Endothelial cell of umbilical vein (primary cell): ENCODE results near the gene TRMT61B. TPM values are rescaled to one million over a fixed set of nuclear protein-coding genes. Genes with fewer than 3 reads are reported as not detected.

Experiments
- BruUV-seq: library from RNA; stranded (reverse); fragments of 400-500 nt; replicated peaks from 2 replicates; lab custom pipeline; 2021; lab: Mats Ljungman, UMichigan
- CTCF ChIA-PET: fragments of 300-600, 350-600 bp; sonication (Branson Sonifier 250); formaldehyde crosslinking; loops from one replicate; lab custom pipeline; 2021; ENCODE audit warnings: antibody characterized with exemption, inconsistent platforms; lab: Charles Lee
- POLR2A ChIA-PET: fragments of 300-600, 350-600 bp; sonication (Branson Sonifier 250); formaldehyde crosslinking; loops from one replicate; lab custom pipeline; 2021; ENCODE audit warnings: antibody characterized with exemption, inconsistent platforms; lab: Charles Lee
- DNase-seq: peaks from one replicate; pipeline ENCODE4 v3.0.0-alpha.2; 2011; ENCODE audit warnings: low read depth, low spot score
- FAIRE-seq: peaks from 2 replicates; lab custom pipeline; 2011; peaks lifted over from hg19 to GRCh38; lab: Jason Lieb, UNC
- H2AFZ ChIP-seq: 2 replicates; pipeline ENCODE4 v1.6.0; 2012; ENCODE audit warnings: low read depth, low read length, control low read depth, inconsistent platforms
- H3K27ac ChIP-seq: 2 replicates; pipeline ENCODE4 v1.5.1; 2011; ENCODE audit warnings: low read depth, mild to moderate bottlenecking, control low read depth, low read length, moderate library complexity; ENCODE audit not compliant: insufficient read depth
- H3K27me3 ChIP-seq, 2 experiments: 2 replicates each; pipeline versions ENCODE4 v1.6.0 to v1.6.1; 2011; ENCODE audit warnings: low read length in 2 of 2, mixed read lengths in 1 of 2; ENCODE audit not compliant: control insufficient read depth in 2 of 2, insufficient read depth in 2 of 2
- H3K36me3 ChIP-seq, 2 experiments: 2 replicates in 1 of 2; 3 replicates in 1 of 2; pipeline ENCODE4 v1.5.1; 2011; ENCODE audit warnings: low read length in 2 of 2, mild to moderate bottlenecking in 1 of 2, moderate library complexity in 1 of 2; ENCODE audit not compliant: control insufficient read depth in 2 of 2, insufficient read depth in 2 of 2; ENCODE audit errors: extremely low read depth in 1 of 2
- H3K4me1 ChIP-seq: 3 replicates; pipeline ENCODE4 v1.5.1; 2011; ENCODE audit warnings: mild to moderate bottlenecking, low read length; ENCODE audit not compliant: control insufficient read depth, insufficient read depth; ENCODE audit errors: extremely low read depth
- H3K4me2 ChIP-seq: 2 replicates; pipeline ENCODE4 v1.6.1; 2011; ENCODE audit warnings: low read length, control low read depth, mixed read lengths; ENCODE audit not compliant: insufficient read depth
- H3K4me3 ChIP-seq, 3 experiments: fragments of 200-600 bp in 1 of 3; sonication (generic), shearing (Covaris generic) in 1 of 3; replicated peaks in 1 of 3; 2 replicates each; pipeline ENCODE4 v1.5.1; 2011 to 2016; ENCODE audit warnings: control low read depth in 3 of 3, low read length in 3 of 3, mild to moderate bottlenecking in 2 of 3, inconsistent platforms in 1 of 3, low read depth in 1 of 3, moderate library complexity in 1 of 3; ENCODE audit not compliant: insufficient read depth in 1 of 3
- H3K79me2 ChIP-seq: 2 replicates; pipeline ENCODE4 v1.6.0; 2012; ENCODE audit warnings: low read length, inconsistent platforms; ENCODE audit not compliant: control insufficient read depth, insufficient read depth
- H3K9ac ChIP-seq: replicated peaks from 2 replicates; pipeline ENCODE3; 2011; ENCODE audit warnings: low read length, control low read depth; ENCODE audit not compliant: insufficient read depth; ENCODE audit errors: extremely low read depth
- H3K9me1 ChIP-seq: replicated peaks from 3 replicates; pipeline ENCODE4 v1.6.0; 2011; ENCODE audit warnings: mild to moderate bottlenecking, low read length; ENCODE audit not compliant: control insufficient read depth, insufficient read depth; ENCODE audit errors: extremely low read depth
- H3K9me3 ChIP-seq: replicated peaks from 2 replicates; pipeline ENCODE4 v1.5.1; 2012; ENCODE audit warnings: low read length, inconsistent platforms; ENCODE audit not compliant: control insufficient read depth, insufficient read depth
- H4K20me1 ChIP-seq: replicated peaks from 2 replicates; pipeline ENCODE3; 2011; ENCODE audit warnings: mild to moderate bottlenecking, low read length; ENCODE audit not compliant: control insufficient read depth, insufficient read depth; ENCODE audit errors: extremely low read depth
- EZH2 ChIP-seq: IDR thresholded peaks from 2 replicates; pipeline ENCODE4 v1.6.1; 2012; ENCODE audit warnings: borderline replicate concordance, low read depth, mild to moderate bottlenecking, moderate library complexity, low read length, inconsistent platforms; ENCODE audit not compliant: severe bottlenecking
- FOS ChIP-seq: IDR thresholded peaks from 2 replicates; pipeline ENCODE4 v1.6.1; 2011; ENCODE audit warnings: mild to moderate bottlenecking, low read length, moderate library complexity, borderline replicate concordance; ENCODE audit not compliant: insufficient read depth
- GATA2 ChIP-seq: IDR thresholded peaks from 2 replicates; pipeline ENCODE4 v1.7.0; 2011; ENCODE audit warnings: low read depth, mild to moderate bottlenecking, moderate library complexity, mixed read lengths, low read length; ENCODE audit not compliant: insufficient read length, insufficient read depth
- JUN ChIP-seq: IDR thresholded peaks from 2 replicates; pipeline ENCODE4 v1.6.1; 2011; ENCODE audit warnings: borderline replicate concordance, low read depth; ENCODE audit not compliant: insufficient read length, insufficient read depth
- MYC ChIP-seq: IDR thresholded peaks from one replicate; pipeline ENCODE4 v1.6.1; 2011; ENCODE audit warnings: mild to moderate bottlenecking, low read depth, low read length
- POLR2A ChIP-seq: IDR thresholded peaks from 2 replicates; pipeline ENCODE4 v1.6.1; 2012; ENCODE audit warnings: low read depth, mild to moderate bottlenecking, control low read depth, low read length
- POLR2AphosphoS5 ChIP-seq: IDR thresholded peaks from 2 replicates; pipeline ENCODE4 v1.6.1; 2012; ENCODE audit warnings: low read depth, mild to moderate bottlenecking, control low read depth, low read length, moderate library complexity; ENCODE audit not compliant: insufficient read depth
- dilution Hi-C: fragments of 300-500 bp; cut with MboI; formaldehyde crosslinking; loops from one replicate; pipeline ENCODE4 v1.15.0; 2019; ENCODE audit warnings: low sequenced_read_pairs; ENCODE audit not compliant: extremely low pct_ligation_motif_present
- intact Hi-C: fragments of 100-400 bp; cut with micrococcal nuclease; formaldehyde crosslinking; loops from one replicate; pipeline ENCODE4 v1.10.0; 2022
- polyA plus RNA-seq, 4 experiments: library from polyadenylated mRNA; depleted of rRNA in 3 of 4; stranded (reverse) in 3 of 4; unstranded in 1 of 4; fragments of >200 nt; gene quantifications; 2 replicates each; pipeline versions ENCODE4 v1.2.1 to v1.2.3, GENCODE V29; 2011 to 2012; ENCODE audit warnings: missing spikeins in 1 of 4
- total RNA-seq: library from RNA; stranded (reverse); gene quantifications from 2 replicates; pipeline ENCODE4 v1.2.3, GENCODE V29; 2021
- TF ChIP-seq, protein P1 (sequence below): IDR thresholded peaks from 2 replicates; pipeline ENCODE4 v1.6.1; 2011; ENCODE audit not compliant: insufficient read depth, insufficient read length
- TF ChIP-seq, protein P2 (sequence below), 2 donors: IDR thresholded peaks; 1 replicate in 1 of 2; 2 replicates in 1 of 2; pipeline ENCODE4 v1.5.1; 2011; ENCODE audit warnings: low read length in 2 of 2, mild to moderate bottlenecking in 2 of 2, moderate library complexity in 2 of 2, control low read depth in 1 of 2, inconsistent platforms in 1 of 2, low read depth in 1 of 2; ENCODE audit not compliant: insufficient read depth in 1 of 2; ENCODE audit errors: extremely low read depth in 1 of 2

TRMT61B gene
- total and polyA plus RNA-seq, 2 donors (not counting 3 experiments of a cell fraction or from before 2014, with no cell fraction given): 4.6 to 13.6 TPM

DNA sequence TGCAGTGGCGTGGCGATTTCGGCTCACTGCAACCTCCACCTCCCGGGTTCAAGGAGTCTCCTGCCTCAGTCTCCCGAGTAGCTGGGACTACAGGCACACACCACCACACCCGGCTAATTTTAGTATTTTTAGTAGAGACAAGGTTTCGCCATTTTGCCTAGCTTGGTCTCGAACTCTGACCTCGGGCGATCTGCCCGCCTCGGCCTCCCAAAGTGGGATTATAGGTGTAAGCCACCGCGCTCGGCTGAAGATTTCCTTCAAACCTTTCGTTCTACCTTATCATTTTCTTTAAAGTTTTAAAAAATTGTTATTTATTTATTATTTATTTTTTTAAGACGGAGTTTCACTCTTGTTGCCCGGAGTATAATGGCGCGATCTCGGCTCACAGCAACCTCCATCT lies 23.4 kb upstream of the TRMT61B start:
- no peaks in the 10 kb centered on the region for H3K9me1 ChIP-seq
- no peak for DNase-seq
- no TSS peak for BruUV-seq

DNA sequence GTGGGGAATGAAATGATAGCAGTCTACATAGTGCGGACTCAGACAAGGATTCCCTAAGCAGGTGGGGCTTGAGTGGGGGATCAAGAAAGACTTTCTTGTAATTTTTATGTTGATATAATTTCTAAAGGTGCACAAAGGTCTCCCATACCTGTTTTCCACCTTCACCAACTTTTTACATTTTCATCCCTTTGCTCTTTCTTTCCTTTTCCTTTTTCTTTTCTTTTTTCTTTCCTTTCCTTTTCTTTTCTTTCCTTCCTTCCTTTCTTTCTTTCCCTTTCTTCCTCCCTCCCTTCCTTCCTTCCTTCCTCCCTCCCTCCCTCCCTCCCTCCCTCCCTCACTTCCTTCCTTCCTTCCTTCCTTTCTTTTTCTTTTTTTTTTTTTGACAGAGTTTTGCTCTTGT lies 10.1 kb upstream of the TRMT61B start:
- DNase-seq (no peak), FAIRE-seq (no peak)
- no peak overlapping the region for H3K4me2 ChIP-seq
- no peak overlapping the region for H3K27ac ChIP-seq
- TF ChIP-seq GATA2 (no peak), POLR2A (no peak), EZH2 (no peak), POLR2AphosphoS5 (no peak), FOS (no peak), MYC (no peak), JUN (no peak)
- TF ChIP-seq, protein P1, sequence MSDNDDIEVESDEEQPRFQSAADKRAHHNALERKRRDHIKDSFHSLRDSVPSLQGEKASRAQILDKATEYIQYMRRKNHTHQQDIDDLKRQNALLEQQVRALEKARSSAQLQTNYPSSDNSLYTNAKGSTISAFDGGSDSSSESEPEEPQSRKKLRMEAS: no peak
- TF ChIP-seq, protein P2, sequence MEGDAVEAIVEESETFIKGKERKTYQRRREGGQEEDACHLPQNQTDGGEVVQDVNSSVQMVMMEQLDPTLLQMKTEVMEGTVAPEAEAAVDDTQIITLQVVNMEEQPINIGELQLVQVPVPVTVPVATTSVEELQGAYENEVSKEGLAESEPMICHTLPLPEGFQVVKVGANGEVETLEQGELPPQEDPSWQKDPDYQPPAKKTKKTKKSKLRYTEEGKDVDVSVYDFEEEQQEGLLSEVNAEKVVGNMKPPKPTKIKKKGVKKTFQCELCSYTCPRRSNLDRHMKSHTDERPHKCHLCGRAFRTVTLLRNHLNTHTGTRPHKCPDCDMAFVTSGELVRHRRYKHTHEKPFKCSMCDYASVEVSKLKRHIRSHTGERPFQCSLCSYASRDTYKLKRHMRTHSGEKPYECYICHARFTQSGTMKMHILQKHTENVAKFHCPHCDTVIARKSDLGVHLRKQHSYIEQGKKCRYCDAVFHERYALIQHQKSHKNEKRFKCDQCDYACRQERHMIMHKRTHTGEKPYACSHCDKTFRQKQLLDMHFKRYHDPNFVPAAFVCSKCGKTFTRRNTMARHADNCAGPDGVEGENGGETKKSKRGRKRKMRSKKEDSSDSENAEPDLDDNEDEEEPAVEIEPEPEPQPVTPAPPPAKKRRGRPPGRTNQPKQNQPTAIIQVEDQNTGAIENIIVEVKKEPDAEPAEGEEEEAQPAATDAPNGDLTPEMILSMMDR (IDR thresholded peaks at IDR 0.05; ENCODE audit: extremely low read depth in 1 of 2, insufficient read depth in 1 of 2, low read depth in 1 of 2, low read length in 2 of 2): no peak
- no peaks in the 10 kb centered on the region for H3K4me1 ChIP-seq
- intact Hi-C loops (no loop called here), dilution Hi-C loops (no loop called here)
- peaks cover 8 to 11% of the 10 kb centered on the region in 2 experiments for H3K27me3 ChIP-seq
- no peak overlapping the region for H3K4me3 ChIP-seq
- no peaks in the 10 kb centered on the region for H4K20me1 ChIP-seq
- no peaks in the 10 kb centered on the region for H3K79me2 ChIP-seq
- POLR2A ChIA-PET: no interaction called here
- no peak overlapping the region for H2AFZ ChIP-seq
- no peaks in the 10 kb centered on the region for H3K9me3 ChIP-seq
- no peaks in the 10 kb centered on the region for H3K9me1 ChIP-seq
- CTCF ChIA-PET: no interaction called here
- no peaks in the 10 kb centered on the region for H3K36me3 ChIP-seq
- BruUV-seq: no TSS peak
- H3K9ac ChIP-seq: no peak overlapping the region

More for the DNA sequence above, 23.4 kb upstream of the TRMT61B start:
- CTCF ChIA-PET: interaction anchor here (1.3 to 1.6 kb wide), 2 partner anchors 73 to 326 kb away, joined by 3 to 4 read pairs; no protein-coding TSS in a partner anchor
- Histone ChIP-seq H3K4me2 (no peak overlapping the region), H2AFZ (no peak overlapping the region), H3K9ac (no peak overlapping the region), H3K4me1 (peaks cover 22% of the 10 kb centered on the region), H4K20me1 (peaks cover 16% of the 10 kb centered on the region), H3K27me3 (no peaks in the 10 kb centered on the region), H3K9me3 (no peaks in the 10 kb centered on the region), H3K27ac (no peak overlapping the region), H3K4me3 (no peak overlapping the region), H3K36me3 (no peaks in the 10 kb centered on the region), H3K79me2 (peaks cover 40% of the 10 kb centered on the region)
- no peak for TF ChIP-seq POLR2A
- TF ChIP-seq EZH2: no peak
- no peak for TF ChIP-seq JUN
- TF ChIP-seq POLR2AphosphoS5: no peak
- TF ChIP-seq, protein P2 (IDR thresholded peaks at IDR 0.05; ENCODE audit: extremely low read depth in 1 of 2, insufficient read depth in 1 of 2, low read depth in 1 of 2, low read length in 2 of 2): no peak
- dilution Hi-C loops (no loop called here), intact Hi-C loops (no loop called here)
- POLR2A ChIA-PET: no interaction called here
- FAIRE-seq: no peak
